SK-N-SH (cell line): ENCODE data around the gene MLLT3. TPM values are rescaled to one million over a fixed set of nuclear protein-coding genes. Genes with fewer than 3 reads are reported as not detected.

Source experiments
- CTCF ChIA-PET: fragments of 300-600, 350-600 bp; formaldehyde crosslinking; extraction: SDS; loops from one replicate; lab custom pipeline; 2021; lab: Yijun Ruan, JAX
- POLR2A ChIA-PET: fragments of 350-600 bp; sonication (Branson Sonifier 250); formaldehyde crosslinking; extraction: SDS; loops from one replicate; lab custom pipeline; 2020; ENCODE audit warnings: antibody characterized with exemption, inconsistent platforms; lab: Yijun Ruan, JAX
- DNase-seq: peaks from one replicate; pipeline ENCODE4 v3.0.0; 2012
- H2AFZ ChIP-seq: fragments of 200-600 bp; sonication (generic); 2 replicates; pipeline ENCODE4 v1.8.1; 2016; ENCODE audit warnings: antibody characterized with exemption, mild to moderate bottlenecking, low read depth
- H3F3A ChIP-seq: fragments of 200-600 bp; sonication (generic); replicated peaks from 2 replicates; pipeline ENCODE3; 2016; ENCODE audit warnings: antibody characterized with exemption, mild to moderate bottlenecking; ENCODE audit not compliant: insufficient read depth
- H3K27ac ChIP-seq, 2 experiments: fragments of 200-500 bp in 1 of 2; fragments of 200-600 bp in 1 of 2; sonication (Bioruptor generic) in 1 of 2; sonication (generic), shearing (Covaris generic) in 1 of 2; 2 replicates each; pipeline versions ENCODE4 v1.5.1 to v1.6.1; 2014 to 2016; ENCODE audit warnings: low read depth in 2 of 2, inconsistent platforms in 1 of 2, low read length in 1 of 2, mild to moderate bottlenecking in 1 of 2, mixed read lengths in 1 of 2
- H3K27me3 ChIP-seq: fragments of 200-600 bp; sonication (generic), shearing (Covaris generic); 2 replicates; pipeline ENCODE4 v1.6.1; 2016; ENCODE audit warnings: mixed run types; ENCODE audit not compliant: insufficient read depth
- H3K36me3 ChIP-seq, 2 experiments: fragments of 200-500 bp in 1 of 2; fragments of 200-600 bp in 1 of 2; sonication (Bioruptor generic) in 1 of 2; sonication (generic) in 1 of 2; replicated peaks in 1 of 2; 2 replicates each; pipeline versions ENCODE3 to v1.5.1; 2014 to 2016; ENCODE audit warnings: low read length in 1 of 2, mild to moderate bottlenecking in 1 of 2; ENCODE audit not compliant: insufficient read depth in 2 of 2, control insufficient read depth in 1 of 2
- H3K4me1 ChIP-seq, 2 experiments: fragments of 200-500 bp in 1 of 2; fragments of 200-600 bp in 1 of 2; sonication (Bioruptor generic) in 1 of 2; sonication (generic), shearing (Covaris generic) in 1 of 2; 2 replicates each; pipeline versions ENCODE4 v1.5.1 to v1.6.1; 2014 to 2016; ENCODE audit warnings: low read depth in 1 of 2, low read length in 1 of 2, mixed run types in 1 of 2; ENCODE audit not compliant: insufficient read depth in 2 of 2, control insufficient read depth in 1 of 2
- H3K4me2 ChIP-seq: fragments of 200-600 bp; sonication (generic), shearing (Covaris generic); 2 replicates; pipeline ENCODE4 v1.6.1; 2017; ENCODE audit warnings: mixed run types
- H3K4me3 ChIP-seq, 2 experiments: fragments of 200-500 bp in 1 of 2; fragments of 200-600 bp in 1 of 2; sonication (Bioruptor generic) in 1 of 2; sonication (generic), shearing (Covaris generic) in 1 of 2; 2 replicates each; pipeline versions ENCODE4 v1.5.1 to v1.8.1; 2014 to 2016; ENCODE audit warnings: low read depth in 2 of 2, inconsistent platforms in 1 of 2, low read length in 1 of 2, mild to moderate bottlenecking in 1 of 2, mixed read lengths in 1 of 2, moderate library complexity in 1 of 2
- H3K79me2 ChIP-seq: fragments of 200-600 bp; sonication (generic); 2 replicates; pipeline ENCODE4 v1.8.1; 2017; ENCODE audit warnings: mild to moderate bottlenecking; ENCODE audit not compliant: insufficient read depth
- H3K9ac ChIP-seq: fragments of 200-600 bp; sonication (generic); 2 replicates; pipeline ENCODE4 v1.6.1; 2017; ENCODE audit warnings: mixed run types
- H3K9me2 ChIP-seq: fragments of 200-600 bp; sonication (generic); 2 replicates; pipeline ENCODE4 v1.6.1; 2017; ENCODE audit warnings: mixed run types
- H3K9me3 ChIP-seq: fragments of 200-600 bp; sonication (generic); 2 replicates; pipeline ENCODE4 v1.6.1; 2017; ENCODE audit warnings: mixed run types, mild to moderate bottlenecking, moderate library complexity
- H4K20me1 ChIP-seq: fragments of 200-600 bp; sonication (generic); 2 replicates; pipeline ENCODE4 v1.6.1; 2017; ENCODE audit warnings: mild to moderate bottlenecking, mixed run types; ENCODE audit not compliant: insufficient read depth
- CHD2 ChIP-seq: fragments of 150-350 bp; IDR thresholded peaks from 2 replicates; pipeline ENCODE4 v1.6.1; 2018; ENCODE audit warnings: low read length; ENCODE audit not compliant: partially characterized antibody
- ELF1 ChIP-seq: IDR thresholded peaks from 2 replicates; pipeline ENCODE4 v1.4.0; 2012
- EP300 ChIP-seq, 2 experiments: IDR thresholded peaks; 2 replicates each; pipeline versions ENCODE4 v1.4.0 to v1.6.1; 2012; ENCODE audit warnings: borderline replicate concordance in 1 of 2, low read depth in 1 of 2, low read length in 1 of 2
- FOSL2 ChIP-seq: IDR thresholded peaks from 2 replicates; pipeline ENCODE4 v1.4.0; 2012; ENCODE audit warnings: low read depth, mild to moderate bottlenecking, moderate library complexity, borderline replicate concordance
- FOXM1 ChIP-seq: IDR thresholded peaks from 2 replicates; pipeline ENCODE4 v1.4.0; 2012; ENCODE audit warnings: low read depth, mild to moderate bottlenecking
- NFIC ChIP-seq: IDR thresholded peaks from 2 replicates; pipeline ENCODE4 v1.4.0; 2012; ENCODE audit warnings: borderline replicate concordance
- RAD21 ChIP-seq: IDR thresholded peaks from 2 replicates; pipeline ENCODE4 v1.6.1; 2012; ENCODE audit warnings: mild to moderate bottlenecking, low read length
- RCOR1 ChIP-seq: fragments of 150-350 bp; IDR thresholded peaks from 2 replicates; pipeline ENCODE4 v1.6.1; 2017; ENCODE audit warnings: antibody characterized with exemption, low read length
- RFX5 ChIP-seq: IDR thresholded peaks from 2 replicates; pipeline ENCODE4 v1.6.1; 2012; ENCODE audit warnings: mild to moderate bottlenecking, improper control_type of control experiment, low read length
- SIN3A ChIP-seq: IDR thresholded peaks from 2 replicates; pipeline ENCODE4 v1.6.1; 2012; ENCODE audit warnings: low read depth, mild to moderate bottlenecking, low read length, moderate library complexity, borderline replicate concordance
- SMC3 ChIP-seq: IDR thresholded peaks from 2 replicates; pipeline ENCODE4 v1.6.1; 2012; ENCODE audit warnings: low read depth, low read length, improper control_type of control experiment
- TEAD4 ChIP-seq: IDR thresholded peaks from 2 replicates; pipeline ENCODE4 v1.4.0; 2012; ENCODE audit warnings: mild to moderate bottlenecking, borderline replicate concordance; ENCODE audit not compliant: insufficient read depth
- YY1 ChIP-seq: IDR thresholded peaks from 2 replicates; pipeline ENCODE4 v1.4.0; 2012; ENCODE audit warnings: low read depth, mild to moderate bottlenecking
- WGBS: methylation state at CpG from one replicate; pipeline ENCODE4 v1.1.6; 2017; ENCODE audit warnings: low lambda C conversion rate; 5-methylcytosine and 5-hydroxymethylcytosine counted together
- polyA plus RNA-seq, 3 experiments: library from polyadenylated mRNA; depleted of rRNA; stranded (reverse); fragments of >200 nt; gene quantifications; 2 replicates each; pipeline ENCODE4 v1.2.3, GENCODE V29; 2012
- TF ChIP-seq, protein P1 (sequence below): IDR thresholded peaks from 2 replicates; pipeline ENCODE4 v1.4.0; 2012; ENCODE audit warnings: low read depth
- TF ChIP-seq, protein P2 (sequence below): IDR thresholded peaks from 2 replicates; pipeline ENCODE4 v1.4.0; 2012; ENCODE audit warnings: low read depth, borderline replicate concordance
- TF ChIP-seq, protein P3 (sequence below): IDR thresholded peaks from 2 replicates; pipeline ENCODE4 v1.4.0; 2012; ENCODE audit warnings: low read depth, borderline replicate concordance
- TF ChIP-seq, protein P4 (sequence below): fragments of 150-350 bp; IDR thresholded peaks from 2 replicates; pipeline ENCODE4 v1.6.1; 2016; ENCODE audit warnings: mild to moderate bottlenecking, low read depth, low read length

MLLT3 gene
- polyA plus RNA-seq, 1 of the 3 experiments (the other 2 are of a cell fraction), result 3.9 TPM

DNA sequence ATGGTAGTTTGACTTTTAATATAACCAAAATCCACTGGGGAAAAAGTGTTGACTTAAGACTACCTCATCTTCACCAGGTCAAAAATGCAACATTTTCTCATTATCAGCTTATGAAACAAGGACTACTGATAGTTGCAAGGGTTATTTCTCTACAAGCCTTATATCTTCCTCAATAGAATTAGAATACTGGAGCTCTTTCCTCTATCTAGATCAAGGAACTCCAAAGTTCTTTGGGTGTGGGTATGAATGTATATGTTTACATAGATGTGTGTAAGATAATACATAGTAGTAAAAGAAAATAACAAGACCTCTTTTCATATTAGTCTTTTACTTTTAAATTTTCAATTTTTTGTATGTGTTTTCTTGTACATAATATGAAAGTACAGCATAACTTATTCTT lies 244.5 kb downstream of the MLLT3 start (continued):
- TF ChIP-seq, protein P1, sequence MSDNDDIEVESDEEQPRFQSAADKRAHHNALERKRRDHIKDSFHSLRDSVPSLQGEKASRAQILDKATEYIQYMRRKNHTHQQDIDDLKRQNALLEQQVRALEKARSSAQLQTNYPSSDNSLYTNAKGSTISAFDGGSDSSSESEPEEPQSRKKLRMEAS, result no peak
- TF ChIP-seq EP300 (IDR thresholded peaks at IDR 0.05; ENCODE audit: borderline replicate concordance in 1 of 2, low read depth in 1 of 2, low read length in 1 of 2) (no peak), SIN3A (no peak)

DNA sequence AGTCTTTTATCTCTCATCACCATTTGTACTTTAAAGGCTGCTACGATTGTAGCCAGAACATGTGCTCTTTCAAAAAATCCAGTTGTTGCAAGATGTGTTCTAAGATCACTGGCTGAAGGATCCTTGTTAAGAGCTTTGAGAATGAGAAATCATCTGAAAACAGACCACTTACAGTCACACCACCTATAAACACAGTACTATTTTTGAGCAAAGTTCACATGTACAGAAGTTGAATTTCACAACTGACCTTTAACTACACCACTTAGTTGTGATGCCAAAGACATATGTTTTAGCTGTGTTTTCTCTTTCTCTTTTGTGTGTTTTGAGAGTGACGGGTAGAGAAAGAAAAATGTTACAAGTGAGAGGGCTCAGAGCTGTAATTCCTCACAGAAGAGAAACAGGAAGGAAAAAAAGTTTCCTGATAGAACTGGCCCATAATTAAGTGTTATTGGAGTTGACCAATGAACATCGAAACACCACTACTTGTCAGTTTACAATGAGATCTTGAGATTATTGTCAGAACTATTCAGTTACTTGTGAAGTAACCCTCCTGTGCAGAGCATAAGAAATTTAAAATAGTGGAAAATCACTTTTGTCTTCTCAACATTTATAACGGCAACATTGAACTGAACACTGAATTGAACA lies 245.4 kb downstream of the MLLT3 start:
- H3F3A ChIP-seq, result peaks cover 4% of the 10 kb centered on the region
- no peak overlapping the region for H3K9ac ChIP-seq
- H4K20me1 ChIP-seq, result no peaks in the 10 kb centered on the region
- no peaks in the 10 kb centered on the region for H3K36me3 ChIP-seq
- no peaks in the 10 kb centered on the region for H3K9me3 ChIP-seq
- POLR2A ChIA-PET, result no interaction called here
- no peak overlapping the region for H3K27ac ChIP-seq
- H3K4me1 ChIP-seq, result no peaks in the 10 kb centered on the region; a peak in 1 of 4 replicates
- H3K4me2 ChIP-seq, result no peak overlapping the region
- H3K27me3 ChIP-seq, result no peaks in the 10 kb centered on the region
- 91% methylated on average over 4 of the region's 4 CpGs for WGBS
- H2AFZ ChIP-seq, result no peak overlapping the region
- no peaks in the 10 kb centered on the region for H3K79me2 ChIP-seq
- no peak overlapping the region for H3K4me3 ChIP-seq
- no peak for DNase-seq
- TF ChIP-seq, protein P2, sequence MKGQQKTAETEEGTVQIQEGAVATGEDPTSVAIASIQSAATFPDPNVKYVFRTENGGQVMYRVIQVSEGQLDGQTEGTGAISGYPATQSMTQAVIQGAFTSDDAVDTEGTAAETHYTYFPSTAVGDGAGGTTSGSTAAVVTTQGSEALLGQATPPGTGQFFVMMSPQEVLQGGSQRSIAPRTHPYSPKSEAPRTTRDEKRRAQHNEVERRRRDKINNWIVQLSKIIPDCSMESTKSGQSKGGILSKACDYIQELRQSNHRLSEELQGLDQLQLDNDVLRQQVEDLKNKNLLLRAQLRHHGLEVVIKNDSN, result no peak
- no peak for TF ChIP-seq FOSL2
- TF ChIP-seq RAD21, result no peak
- TF ChIP-seq, protein P3, sequence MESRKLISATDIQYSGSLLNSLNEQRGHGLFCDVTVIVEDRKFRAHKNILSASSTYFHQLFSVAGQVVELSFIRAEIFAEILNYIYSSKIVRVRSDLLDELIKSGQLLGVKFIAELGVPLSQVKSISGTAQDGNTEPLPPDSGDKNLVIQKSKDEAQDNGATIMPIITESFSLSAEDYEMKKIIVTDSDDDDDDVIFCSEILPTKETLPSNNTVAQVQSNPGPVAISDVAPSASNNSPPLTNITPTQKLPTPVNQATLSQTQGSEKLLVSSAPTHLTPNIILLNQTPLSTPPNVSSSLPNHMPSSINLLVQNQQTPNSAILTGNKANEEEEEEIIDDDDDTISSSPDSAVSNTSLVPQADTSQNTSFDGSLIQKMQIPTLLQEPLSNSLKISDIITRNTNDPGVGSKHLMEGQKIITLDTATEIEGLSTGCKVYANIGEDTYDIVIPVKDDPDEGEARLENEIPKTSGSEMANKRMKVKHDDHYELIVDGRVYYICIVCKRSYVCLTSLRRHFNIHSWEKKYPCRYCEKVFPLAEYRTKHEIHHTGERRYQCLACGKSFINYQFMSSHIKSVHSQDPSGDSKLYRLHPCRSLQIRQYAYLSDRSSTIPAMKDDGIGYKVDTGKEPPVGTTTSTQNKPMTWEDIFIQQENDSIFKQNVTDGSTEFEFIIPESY, result no peak
- TF ChIP-seq, protein P4, sequence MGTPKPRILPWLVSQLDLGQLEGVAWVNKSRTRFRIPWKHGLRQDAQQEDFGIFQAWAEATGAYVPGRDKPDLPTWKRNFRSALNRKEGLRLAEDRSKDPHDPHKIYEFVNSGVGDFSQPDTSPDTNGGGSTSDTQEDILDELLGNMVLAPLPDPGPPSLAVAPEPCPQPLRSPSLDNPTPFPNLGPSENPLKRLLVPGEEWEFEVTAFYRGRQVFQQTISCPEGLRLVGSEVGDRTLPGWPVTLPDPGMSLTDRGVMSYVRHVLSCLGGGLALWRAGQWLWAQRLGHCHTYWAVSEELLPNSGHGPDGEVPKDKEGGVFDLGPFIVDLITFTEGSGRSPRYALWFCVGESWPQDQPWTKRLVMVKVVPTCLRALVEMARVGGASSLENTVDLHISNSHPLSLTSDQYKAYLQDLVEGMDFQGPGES, result no peak
- TF ChIP-seq CHD2, result no peak
- TF ChIP-seq YY1, result no peak
- no peak for TF ChIP-seq SMC3
- TF ChIP-seq ELF1, result no peak
- no peak for TF ChIP-seq RFX5
- TF ChIP-seq FOXM1, result no peak
- no peak for TF ChIP-seq TEAD4
- TF ChIP-seq NFIC, result no peak
- TF ChIP-seq RCOR1, result no peak
- CTCF ChIA-PET, result interaction anchor here (1.0 kb wide), 1 partner anchor 734 kb away, joined by 3 read pairs; no protein-coding TSS in a partner anchor
- no peaks in the 10 kb centered on the region for H3K9me2 ChIP-seq
